ENCODE measurements around the gene NRXN2.

GRCh38 chr11:64691543-64691942 is 31.5 kb downstream of the NRXN2 start:
- no peak for TF ChIP-seq RAD21 (IDR thresholded peaks at IDR 0.05)
- TF ChIP-seq, protein P1, sequence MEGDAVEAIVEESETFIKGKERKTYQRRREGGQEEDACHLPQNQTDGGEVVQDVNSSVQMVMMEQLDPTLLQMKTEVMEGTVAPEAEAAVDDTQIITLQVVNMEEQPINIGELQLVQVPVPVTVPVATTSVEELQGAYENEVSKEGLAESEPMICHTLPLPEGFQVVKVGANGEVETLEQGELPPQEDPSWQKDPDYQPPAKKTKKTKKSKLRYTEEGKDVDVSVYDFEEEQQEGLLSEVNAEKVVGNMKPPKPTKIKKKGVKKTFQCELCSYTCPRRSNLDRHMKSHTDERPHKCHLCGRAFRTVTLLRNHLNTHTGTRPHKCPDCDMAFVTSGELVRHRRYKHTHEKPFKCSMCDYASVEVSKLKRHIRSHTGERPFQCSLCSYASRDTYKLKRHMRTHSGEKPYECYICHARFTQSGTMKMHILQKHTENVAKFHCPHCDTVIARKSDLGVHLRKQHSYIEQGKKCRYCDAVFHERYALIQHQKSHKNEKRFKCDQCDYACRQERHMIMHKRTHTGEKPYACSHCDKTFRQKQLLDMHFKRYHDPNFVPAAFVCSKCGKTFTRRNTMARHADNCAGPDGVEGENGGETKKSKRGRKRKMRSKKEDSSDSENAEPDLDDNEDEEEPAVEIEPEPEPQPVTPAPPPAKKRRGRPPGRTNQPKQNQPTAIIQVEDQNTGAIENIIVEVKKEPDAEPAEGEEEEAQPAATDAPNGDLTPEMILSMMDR (IDR thresholded peaks at IDR 0.05; ENCODE audit: low read depth, low read length, missing input control) = no peak
- TF ChIP-seq, protein P2, sequence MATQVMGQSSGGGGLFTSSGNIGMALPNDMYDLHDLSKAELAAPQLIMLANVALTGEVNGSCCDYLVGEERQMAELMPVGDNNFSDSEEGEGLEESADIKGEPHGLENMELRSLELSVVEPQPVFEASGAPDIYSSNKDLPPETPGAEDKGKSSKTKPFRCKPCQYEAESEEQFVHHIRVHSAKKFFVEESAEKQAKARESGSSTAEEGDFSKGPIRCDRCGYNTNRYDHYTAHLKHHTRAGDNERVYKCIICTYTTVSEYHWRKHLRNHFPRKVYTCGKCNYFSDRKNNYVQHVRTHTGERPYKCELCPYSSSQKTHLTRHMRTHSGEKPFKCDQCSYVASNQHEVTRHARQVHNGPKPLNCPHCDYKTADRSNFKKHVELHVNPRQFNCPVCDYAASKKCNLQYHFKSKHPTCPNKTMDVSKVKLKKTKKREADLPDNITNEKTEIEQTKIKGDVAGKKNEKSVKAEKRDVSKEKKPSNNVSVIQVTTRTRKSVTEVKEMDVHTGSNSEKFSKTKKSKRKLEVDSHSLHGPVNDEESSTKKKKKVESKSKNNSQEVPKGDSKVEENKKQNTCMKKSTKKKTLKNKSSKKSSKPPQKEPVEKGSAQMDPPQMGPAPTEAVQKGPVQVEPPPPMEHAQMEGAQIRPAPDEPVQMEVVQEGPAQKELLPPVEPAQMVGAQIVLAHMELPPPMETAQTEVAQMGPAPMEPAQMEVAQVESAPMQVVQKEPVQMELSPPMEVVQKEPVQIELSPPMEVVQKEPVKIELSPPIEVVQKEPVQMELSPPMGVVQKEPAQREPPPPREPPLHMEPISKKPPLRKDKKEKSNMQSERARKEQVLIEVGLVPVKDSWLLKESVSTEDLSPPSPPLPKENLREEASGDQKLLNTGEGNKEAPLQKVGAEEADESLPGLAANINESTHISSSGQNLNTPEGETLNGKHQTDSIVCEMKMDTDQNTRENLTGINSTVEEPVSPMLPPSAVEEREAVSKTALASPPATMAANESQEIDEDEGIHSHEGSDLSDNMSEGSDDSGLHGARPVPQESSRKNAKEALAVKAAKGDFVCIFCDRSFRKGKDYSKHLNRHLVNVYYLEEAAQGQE (IDR thresholded peaks at IDR 0.05) = no peak
- TF ChIP-seq FOXA1 (IDR thresholded peaks at IDR 0.05) = no peak
- TF ChIP-seq TAF1 (conservative IDR thresholded peaks at IDR 0.05) = no peak
- no peak for TF ChIP-seq GABPA (IDR thresholded peaks at IDR 0.05 in 1 of 2, conservative IDR thresholded peaks at IDR 0.05 in 1 of 2)
- TF ChIP-seq, protein P3, sequence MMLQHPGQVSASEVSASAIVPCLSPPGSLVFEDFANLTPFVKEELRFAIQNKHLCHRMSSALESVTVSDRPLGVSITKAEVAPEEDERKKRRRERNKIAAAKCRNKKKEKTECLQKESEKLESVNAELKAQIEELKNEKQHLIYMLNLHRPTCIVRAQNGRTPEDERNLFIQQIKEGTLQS (IDR thresholded peaks at IDR 0.05) = no peak
- TF ChIP-seq EGR1 (IDR thresholded peaks at IDR 0.05; ENCODE audit: low read depth in 2 of 2) = no peak
- no peak for TF ChIP-seq JUND (IDR thresholded peaks at IDR 0.05)

Measured in liver (tissue), 3 donors.